Fibroblast of pulmonary artery (primary cell): ENCODE data around the gene EPN3.

Source experiments
- DNase-seq: peaks from one replicate; pipeline ENCODE4 v3.0.0-alpha.2; 2010; ENCODE audit warnings: low read depth
- H3K4me3 ChIP-seq: replicated peaks from 2 replicates; pipeline ENCODE4 v1.5.1; 2011; ENCODE audit warnings: low read depth, mild to moderate bottlenecking, control low read depth, low read length, moderate library complexity
- TF ChIP-seq, protein P1 (sequence below): IDR thresholded peaks from 2 replicates; pipeline ENCODE4 v1.5.1; 2011; ENCODE audit warnings: mild to moderate bottlenecking, control low read depth, low read length, inconsistent platforms; ENCODE audit errors: missing control alignments

Gene EPN3

DNA sequence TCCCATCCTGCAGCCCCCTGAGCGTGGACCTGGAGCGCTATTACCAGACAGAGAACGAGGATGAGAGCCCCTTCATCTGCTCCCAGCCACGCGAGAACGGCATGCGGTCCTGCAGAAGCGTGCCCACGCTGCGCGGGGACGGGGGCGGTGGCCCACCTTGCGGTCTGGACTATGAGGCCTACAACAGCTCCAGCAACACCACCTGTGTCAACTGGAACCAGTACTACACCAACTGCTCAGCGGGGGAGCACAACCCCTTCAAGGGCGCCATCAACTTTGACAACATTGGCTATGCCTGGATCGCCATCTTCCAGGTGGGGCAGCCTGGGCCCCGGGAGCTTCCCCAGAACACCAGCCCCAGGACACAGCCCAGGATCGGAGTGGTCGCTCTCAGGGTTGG is 40.0 kb downstream of the EPN3 start:
- TF ChIP-seq, protein P1, sequence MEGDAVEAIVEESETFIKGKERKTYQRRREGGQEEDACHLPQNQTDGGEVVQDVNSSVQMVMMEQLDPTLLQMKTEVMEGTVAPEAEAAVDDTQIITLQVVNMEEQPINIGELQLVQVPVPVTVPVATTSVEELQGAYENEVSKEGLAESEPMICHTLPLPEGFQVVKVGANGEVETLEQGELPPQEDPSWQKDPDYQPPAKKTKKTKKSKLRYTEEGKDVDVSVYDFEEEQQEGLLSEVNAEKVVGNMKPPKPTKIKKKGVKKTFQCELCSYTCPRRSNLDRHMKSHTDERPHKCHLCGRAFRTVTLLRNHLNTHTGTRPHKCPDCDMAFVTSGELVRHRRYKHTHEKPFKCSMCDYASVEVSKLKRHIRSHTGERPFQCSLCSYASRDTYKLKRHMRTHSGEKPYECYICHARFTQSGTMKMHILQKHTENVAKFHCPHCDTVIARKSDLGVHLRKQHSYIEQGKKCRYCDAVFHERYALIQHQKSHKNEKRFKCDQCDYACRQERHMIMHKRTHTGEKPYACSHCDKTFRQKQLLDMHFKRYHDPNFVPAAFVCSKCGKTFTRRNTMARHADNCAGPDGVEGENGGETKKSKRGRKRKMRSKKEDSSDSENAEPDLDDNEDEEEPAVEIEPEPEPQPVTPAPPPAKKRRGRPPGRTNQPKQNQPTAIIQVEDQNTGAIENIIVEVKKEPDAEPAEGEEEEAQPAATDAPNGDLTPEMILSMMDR, result no peak
- no peak for DNase-seq
- H3K4me3 ChIP-seq, result no peak overlapping the region

DNA sequence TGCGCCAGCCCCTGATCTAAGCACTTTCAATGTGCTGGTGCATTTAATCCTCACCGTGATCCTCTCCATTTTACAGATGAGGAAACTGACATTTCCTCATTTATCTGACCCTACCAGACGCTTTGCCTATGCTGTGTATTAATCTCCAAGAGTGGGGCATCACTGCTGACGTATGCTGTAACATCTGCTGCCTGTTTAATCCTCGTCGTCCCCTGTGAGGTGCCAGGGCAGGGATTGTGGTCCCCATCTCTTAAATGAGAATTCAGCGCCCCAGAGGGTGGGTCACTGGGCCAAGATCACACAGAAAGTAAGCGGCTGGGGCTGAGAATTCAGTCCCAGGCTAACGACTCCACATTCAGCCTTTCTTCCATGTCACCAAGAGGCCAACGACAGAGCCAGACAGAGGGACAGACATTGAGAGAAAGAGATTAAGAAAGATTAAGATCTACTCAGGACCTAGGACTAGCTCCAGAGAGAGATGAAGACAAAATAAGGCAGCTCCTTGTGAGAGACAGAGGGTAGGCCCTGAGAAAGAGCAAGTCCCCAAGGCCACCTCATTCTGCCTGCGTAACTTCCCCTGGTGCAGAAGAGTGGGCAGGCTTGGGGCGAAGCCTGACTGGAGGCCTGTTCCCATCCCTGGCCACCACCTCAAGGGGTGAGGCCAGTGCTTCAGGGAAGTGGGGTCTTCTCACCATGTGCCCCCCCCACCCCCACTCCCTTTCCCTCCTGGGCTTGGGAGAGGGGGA is 41.5 kb downstream of the EPN3 start:
- DNase-seq, result no peak
- H3K4me3 ChIP-seq, result no peak overlapping the region
- TF ChIP-seq, protein P1, result no peak

DNA sequence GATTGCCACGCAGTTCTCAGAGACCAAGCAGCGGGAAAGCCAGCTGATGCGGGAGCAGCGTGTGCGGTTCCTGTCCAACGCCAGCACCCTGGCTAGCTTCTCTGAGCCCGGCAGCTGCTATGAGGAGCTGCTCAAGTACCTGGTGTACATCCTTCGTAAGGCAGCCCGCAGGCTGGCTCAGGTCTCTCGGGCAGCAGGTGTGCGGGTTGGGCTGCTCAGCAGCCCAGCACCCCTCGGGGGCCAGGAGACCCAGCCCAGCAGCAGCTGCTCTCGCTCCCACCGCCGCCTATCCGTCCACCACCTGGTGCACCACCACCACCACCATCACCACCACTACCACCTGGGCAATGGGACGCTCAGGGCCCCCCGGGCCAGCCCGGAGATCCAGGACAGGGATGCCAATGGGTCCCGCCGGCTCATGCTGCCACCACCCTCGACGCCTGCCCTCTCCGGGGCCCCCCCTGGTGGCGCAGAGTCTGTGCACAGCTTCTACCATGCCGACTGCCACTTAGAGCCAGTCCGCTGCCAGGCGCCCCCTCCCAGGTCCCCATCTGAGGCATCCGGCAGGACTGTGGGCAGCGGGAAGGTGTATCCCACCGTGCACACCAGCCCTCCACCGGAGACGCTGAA is 43.2 kb downstream of the EPN3 start:
- no peak for DNase-seq
- TF ChIP-seq, protein P1, result no peak
- H3K4me3 ChIP-seq, result no peak overlapping the region

DNA sequence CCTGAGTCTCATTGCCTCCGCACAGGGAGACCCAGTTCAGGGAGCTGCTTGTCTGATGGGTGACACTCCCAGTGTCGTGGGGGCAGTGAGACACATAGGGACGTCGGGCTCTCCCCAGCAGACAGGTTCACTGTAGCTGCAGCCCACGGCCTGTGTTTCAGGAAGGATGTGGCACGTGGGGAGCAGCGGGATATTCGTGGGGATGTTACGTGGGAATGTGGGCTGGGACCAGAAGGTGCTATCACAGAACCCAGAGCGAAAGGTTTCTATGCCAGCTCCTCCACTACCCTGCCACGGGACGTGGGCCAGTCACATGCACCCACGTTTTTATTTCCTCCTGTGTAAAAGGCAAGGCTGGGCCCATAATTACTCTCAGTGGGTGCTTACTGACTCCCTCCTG is 44.3 kb downstream of the EPN3 start:
- DNase-seq, result no peak
- TF ChIP-seq, protein P1, result no peak
- no peak overlapping the region for H3K4me3 ChIP-seq

DNA sequence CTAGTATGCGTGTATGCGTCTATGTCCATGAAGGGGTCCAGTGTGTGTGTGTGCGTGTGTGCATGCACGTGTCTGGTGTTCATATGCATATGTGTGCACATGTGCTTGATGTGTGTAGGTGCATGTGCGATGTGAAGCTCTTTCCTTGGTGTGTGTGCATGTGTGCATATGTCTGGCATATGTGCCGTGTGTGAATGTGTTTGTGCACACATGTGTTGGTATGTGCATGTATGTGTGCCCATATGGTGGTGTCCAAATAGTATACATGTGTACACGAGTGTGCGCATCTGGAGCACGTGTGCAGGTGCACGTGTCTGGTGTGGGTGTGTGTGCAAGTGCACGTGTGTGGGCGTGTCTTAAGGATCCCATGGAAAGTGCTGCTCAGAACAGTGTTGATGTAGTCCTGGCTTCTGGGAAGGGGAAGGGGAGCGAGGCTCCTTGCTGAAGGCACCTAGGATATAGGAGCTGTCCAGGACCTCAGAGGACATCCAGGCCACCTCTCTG is 45.0 kb downstream of the EPN3 start:
- H3K4me3 ChIP-seq, result no peak overlapping the region
- TF ChIP-seq, protein P1, result no peak
- DNase-seq, result no peak

DNA sequence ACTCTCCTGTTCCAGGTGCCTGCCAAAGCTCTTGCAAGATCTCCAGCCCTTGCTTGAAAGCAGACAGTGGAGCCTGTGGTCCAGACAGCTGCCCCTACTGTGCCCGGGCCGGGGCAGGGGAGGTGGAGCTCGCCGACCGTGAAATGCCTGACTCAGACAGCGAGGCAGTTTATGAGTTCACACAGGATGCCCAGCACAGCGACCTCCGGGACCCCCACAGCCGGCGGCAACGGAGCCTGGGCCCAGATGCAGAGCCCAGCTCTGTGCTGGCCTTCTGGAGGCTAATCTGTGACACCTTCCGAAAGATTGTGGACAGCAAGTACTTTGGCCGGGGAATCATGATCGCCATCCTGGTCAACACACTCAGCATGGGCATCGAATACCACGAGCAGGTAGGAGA is 45.6 kb downstream of the EPN3 start:
- DNase-seq, result no peak
- H3K4me3 ChIP-seq, result no peak overlapping the region
- TF ChIP-seq, protein P1, result no peak
